GM23338 (cell line): ENCODE measurements around the gene PHC1. TPM values are rescaled to one million over a fixed set of nuclear protein-coding genes. Genes with fewer than 3 reads are reported as not detected.

Experiments used
- ATAC-seq: fragments of 200-7000 bp; cut with Tn5 transposase; 3 replicates; pipeline ENCODE4 v1.9.1; 2020
- DNase-seq: peaks from one replicate; pipeline ENCODE4 v3.0.0-alpha.2; 2015; ENCODE audit warnings: low spot score
- H2AFZ ChIP-seq: fragments of 200-600 bp; sonication (generic); 2 replicates; pipeline ENCODE4 v1.8.0; 2016; ENCODE audit warnings: antibody characterized with exemption, mild to moderate bottlenecking, moderate library complexity
- H3F3A ChIP-seq: fragments of 200-600 bp; sonication (generic); replicated peaks from 2 replicates; pipeline ENCODE4 v1.8.0; 2017; ENCODE audit warnings: antibody characterized with exemption, mixed run types, low read depth
- H3K27ac ChIP-seq: fragments of 200-600 bp; sonication (generic); 2 replicates; pipeline ENCODE4 v1.6.1; 2016; ENCODE audit warnings: low read depth
- H3K27me3 ChIP-seq: fragments of 200-600 bp; sonication (generic); 2 replicates; pipeline ENCODE4 v1.8.0; 2016; ENCODE audit warnings: mild to moderate bottlenecking, mixed run types, moderate library complexity; ENCODE audit not compliant: insufficient read depth
- H3K36me3 ChIP-seq: fragments of 200-600 bp; sonication (generic); 2 replicates; pipeline ENCODE4 v1.8.0; 2016; ENCODE audit warnings: mild to moderate bottlenecking; ENCODE audit not compliant: insufficient read depth
- H3K4me1 ChIP-seq: fragments of 200-600 bp; sonication (generic); 2 replicates; pipeline ENCODE4 v1.8.0; 2016; ENCODE audit warnings: mild to moderate bottlenecking, moderate library complexity; ENCODE audit not compliant: insufficient read depth
- H3K4me2 ChIP-seq: fragments of 200-600 bp; sonication (generic); 2 replicates; pipeline ENCODE4 v1.7.1; 2017; ENCODE audit warnings: mixed run types
- H3K4me3 ChIP-seq: fragments of 200-600 bp; sonication (generic); 2 replicates; pipeline ENCODE4 v1.6.1; 2016; ENCODE audit warnings: mixed run types
- H3K79me2 ChIP-seq: fragments of 200-600 bp; sonication (generic); replicated peaks from 2 replicates; pipeline ENCODE4 v1.8.0; 2017; ENCODE audit warnings: mild to moderate bottlenecking; ENCODE audit not compliant: insufficient read depth
- H3K9me2 ChIP-seq: fragments of 200-600 bp; sonication (generic); 2 replicates; pipeline ENCODE4 v1.8.0; 2017; ENCODE audit not compliant: insufficient read depth
- H4K20me1 ChIP-seq: fragments of 200-600 bp; sonication (generic); replicated peaks from 2 replicates; pipeline ENCODE4 v1.8.0; 2017; ENCODE audit warnings: mild to moderate bottlenecking; ENCODE audit not compliant: insufficient read depth
- H3K27ac Mint-ChIP-seq: 2 replicates; pipeline ENCODE4 v1.8.0; 2020; ENCODE audit warnings: inconsistent platforms, mild to moderate bottlenecking, moderate library complexity, mixed read lengths
- H3K27me3 Mint-ChIP-seq: 3 replicates; pipeline ENCODE4 v1.8.0; 2022; ENCODE audit warnings: low read depth, mild to moderate bottlenecking, moderate library complexity, mixed read lengths, inconsistent platforms; ENCODE audit not compliant: insufficient read depth, poor library complexity
- H3K36me3 Mint-ChIP-seq: 3 replicates; pipeline ENCODE4 v1.8.0; 2021; ENCODE audit warnings: low read depth, mild to moderate bottlenecking, inconsistent platforms, moderate library complexity, mixed read lengths
- H3K4me1 Mint-ChIP-seq: 3 replicates; pipeline ENCODE4 v1.8.0; 2020; ENCODE audit warnings: mild to moderate bottlenecking, inconsistent platforms, mixed read lengths
- H3K4me3 Mint-ChIP-seq: 3 replicates; pipeline ENCODE4 v1.8.0; 2021; ENCODE audit warnings: moderate library complexity, mild to moderate bottlenecking, inconsistent platforms, mixed read lengths
- H3K9me3 Mint-ChIP-seq: 3 replicates; pipeline ENCODE4 v1.8.0; 2020; ENCODE audit warnings: moderate library complexity, mild to moderate bottlenecking, inconsistent platforms, mixed read lengths
- CTCF ChIP-seq, 2 experiments: fragments of 200-600 bp in 1 of 2; sonication (generic) in 1 of 2; conservative IDR thresholded peaks; 2 replicates each; pipeline versions ENCODE4 v1.5.1 to v1.6.1; 2016 to 2017; ENCODE audit warnings: antibody characterized with exemption in 2 of 2, low read depth in 2 of 2, mild to moderate bottlenecking in 2 of 2, moderate library complexity in 1 of 2
- EZH2 ChIP-seq: fragments of 200-600 bp; sonication (generic); IDR thresholded peaks from one replicate; pipeline ENCODE4 v1.8.0; 2017; ENCODE audit warnings: antibody characterized with exemption, mild to moderate bottlenecking, low read depth; ENCODE audit not compliant: unreplicated experiment
- JUNB ChIP-seq: IDR thresholded peaks from one replicate; pipeline ENCODE4 v1.6.1; 2016; ENCODE audit warnings: antibody characterized with exemption; ENCODE audit not compliant: unreplicated experiment
- NANOG ChIP-seq: IDR thresholded peaks from 2 replicates; pipeline ENCODE4 v1.6.1; 2016; ENCODE audit warnings: antibody characterized with exemption, borderline replicate concordance
- POLR2AphosphoS5 ChIP-seq: IDR thresholded peaks from 2 replicates; pipeline ENCODE4 v1.6.1; 2016; ENCODE audit warnings: antibody characterized with exemption, low read depth
- REST ChIP-seq: IDR thresholded peaks from one replicate; pipeline ENCODE4 v1.6.1; 2018; ENCODE audit warnings: antibody characterized with exemption; ENCODE audit not compliant: unreplicated experiment
- STAT1 ChIP-seq: IDR thresholded peaks from one replicate; pipeline ENCODE4 v1.6.1; 2016; ENCODE audit warnings: antibody characterized with exemption; ENCODE audit not compliant: unreplicated experiment
- ZNF114 ChIP-seq: fragments of 250-450 bp; sonication (Bioruptor Pico); IDR thresholded peaks from 2 replicates; pipeline ENCODE4 v1.5.0; 2020; ENCODE audit warnings: mild to moderate bottlenecking, moderate library complexity
- ZNF331 ChIP-seq: fragments of 250-450 bp; sonication (Bioruptor Pico); IDR thresholded peaks from 2 replicates; pipeline ENCODE4 v1.5.0; 2020; ENCODE audit warnings: low read depth, mild to moderate bottlenecking, moderate library complexity
- ZNF462 ChIP-seq: fragments of 250-450 bp; sonication (Bioruptor Pico); IDR thresholded peaks from 2 replicates; pipeline ENCODE4 v1.5.0; 2020; ENCODE audit warnings: mild to moderate bottlenecking, moderate library complexity
- polyA plus RNA-seq: library from polyadenylated mRNA; unstranded; fragments of >200 nt; fragmentation: Nextera tagmentation; extraction: Ambion mirVana; gene quantifications from 2 replicates; pipeline ENCODE4 v1.2.1, GENCODE V29; 2016
- total RNA-seq: library from RNA; depleted of rRNA; stranded (reverse); fragments of >200 nt; shearing (Covaris generic); gene quantifications from 2 replicates; pipeline ENCODE4 v1.2.3, GENCODE V29; 2014

PHC1 gene
- total and polyA plus RNA-seq, 2 experiments from 2014 or later = 303 to 1,069 TPM

- Mint-ChIP-seq H3K4me1 (peaks cover 16% of the 10 kb centered on the region), H3K27ac (peak overlapping the region; percentile 49), H3K27me3 (peaks cover 2% of the 10 kb centered on the region), H3K4me3 (no peak overlapping the region), H3K9me3 (no peaks in the 10 kb centered on the region), H3K36me3 (peaks cover 1% of the 10 kb centered on the region; the same call in 1 of the 3 replicates)
- Histone ChIP-seq H3K4me3 (no peak overlapping the region), H3F3A (no peaks in the 10 kb centered on the region; the same call in 1 of the 2 replicates), H4K20me1 (no peaks in the 10 kb centered on the region), H3K4me2 (no peak overlapping the region), H3K36me3 (no peaks in the 10 kb centered on the region), H3K27me3 (no peaks in the 10 kb centered on the region), H3K9me2 (no peaks in the 10 kb centered on the region), H3K4me1 (0 out of 2 replicates have a peak, but pooled peaks cover 6% of the 10 kb centered on the region), H3K79me2 (no peaks in the 10 kb centered on the region), H3K27ac (no peak overlapping the region; the same call in 1 of the 2 replicates), H2AFZ (no peak overlapping the region)
- ATAC-seq (peak; percentile 59), DNase-seq (peak; percentile 45)
- TF ChIP-seq STAT1 = no peak
- TF ChIP-seq JUNB = no peak
- TF ChIP-seq EZH2 = no peak
- TF ChIP-seq CTCF (conservative IDR thresholded peaks at IDR 0.05; ENCODE audit: low read depth in 2 of 2) = no peak
- TF ChIP-seq ZNF462 = no peak
- TF ChIP-seq NANOG = no peak
- TF ChIP-seq ZNF114 (CRISPR knock-in tag) = no peak
- no peak for TF ChIP-seq POLR2AphosphoS5
- no peak for TF ChIP-seq REST
- TF ChIP-seq ZNF331 (CRISPR knock-in tag) = no peak
Measured at GRCh38 chr12:8876887-8877286, 37.4 kb upstream of the PHC1 start.
